ENCODE measurements around the gene KCNH5.

DNA sequence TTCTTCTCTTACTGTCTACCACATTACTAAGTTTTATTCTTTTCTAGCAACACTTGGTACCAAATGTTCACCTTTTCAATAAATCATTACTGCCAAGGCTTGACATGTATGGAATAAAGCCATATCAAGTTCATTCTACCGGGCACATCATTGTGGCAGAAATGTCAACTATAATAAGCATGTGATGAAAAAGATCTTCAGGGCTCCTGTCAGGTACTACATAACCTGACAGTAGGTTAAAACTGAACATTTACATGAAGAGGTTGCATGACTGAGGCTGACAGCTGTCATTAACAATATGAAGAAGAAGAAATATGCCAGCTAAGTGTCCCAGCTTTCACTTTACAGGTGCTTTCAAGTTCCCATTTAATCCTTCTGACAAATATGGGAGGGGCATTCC lies 178.9 kb downstream of the KCNH5 start:
- TF ChIP-seq, protein P1, sequence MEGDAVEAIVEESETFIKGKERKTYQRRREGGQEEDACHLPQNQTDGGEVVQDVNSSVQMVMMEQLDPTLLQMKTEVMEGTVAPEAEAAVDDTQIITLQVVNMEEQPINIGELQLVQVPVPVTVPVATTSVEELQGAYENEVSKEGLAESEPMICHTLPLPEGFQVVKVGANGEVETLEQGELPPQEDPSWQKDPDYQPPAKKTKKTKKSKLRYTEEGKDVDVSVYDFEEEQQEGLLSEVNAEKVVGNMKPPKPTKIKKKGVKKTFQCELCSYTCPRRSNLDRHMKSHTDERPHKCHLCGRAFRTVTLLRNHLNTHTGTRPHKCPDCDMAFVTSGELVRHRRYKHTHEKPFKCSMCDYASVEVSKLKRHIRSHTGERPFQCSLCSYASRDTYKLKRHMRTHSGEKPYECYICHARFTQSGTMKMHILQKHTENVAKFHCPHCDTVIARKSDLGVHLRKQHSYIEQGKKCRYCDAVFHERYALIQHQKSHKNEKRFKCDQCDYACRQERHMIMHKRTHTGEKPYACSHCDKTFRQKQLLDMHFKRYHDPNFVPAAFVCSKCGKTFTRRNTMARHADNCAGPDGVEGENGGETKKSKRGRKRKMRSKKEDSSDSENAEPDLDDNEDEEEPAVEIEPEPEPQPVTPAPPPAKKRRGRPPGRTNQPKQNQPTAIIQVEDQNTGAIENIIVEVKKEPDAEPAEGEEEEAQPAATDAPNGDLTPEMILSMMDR (conservative IDR thresholded peaks at IDR 0.05): no peak
- no peak for TF ChIP-seq ZFX (IDR thresholded peaks at IDR 0.05)

Data from C4-2B (cell line).